GM23338 (cell line): Measurements from ENCODE around the gene NOLC1. TPM values are rescaled to one million over a fixed set of nuclear protein-coding genes. Genes with fewer than 3 reads are reported as not detected.
A peak's percentile ranks its signal among the peaks of the same experiment; 100 is the strongest.

Experiments
- ATAC-seq: fragments of 200-7000 bp; cut with Tn5 transposase; 3 replicates; pipeline ENCODE4 v1.9.1; 2020
- DNase-seq: peaks from one replicate; pipeline ENCODE4 v3.0.0-alpha.2; 2015; ENCODE audit warnings: low spot score
- H2AFZ ChIP-seq: fragments of 200-600 bp; sonication (generic); 2 replicates; pipeline ENCODE4 v1.8.0; 2016; ENCODE audit warnings: antibody characterized with exemption, mild to moderate bottlenecking, moderate library complexity
- H3F3A ChIP-seq: fragments of 200-600 bp; sonication (generic); replicated peaks from 2 replicates; pipeline ENCODE4 v1.8.0; 2017; ENCODE audit warnings: antibody characterized with exemption, mixed run types, low read depth
- H3K27ac ChIP-seq: fragments of 200-600 bp; sonication (generic); 2 replicates; pipeline ENCODE4 v1.6.1; 2016; ENCODE audit warnings: low read depth
- H3K27me3 ChIP-seq: fragments of 200-600 bp; sonication (generic); 2 replicates; pipeline ENCODE4 v1.8.0; 2016; ENCODE audit warnings: mild to moderate bottlenecking, mixed run types, moderate library complexity; ENCODE audit not compliant: insufficient read depth
- H3K36me3 ChIP-seq: fragments of 200-600 bp; sonication (generic); 2 replicates; pipeline ENCODE4 v1.8.0; 2016; ENCODE audit warnings: mild to moderate bottlenecking; ENCODE audit not compliant: insufficient read depth
- H3K4me1 ChIP-seq: fragments of 200-600 bp; sonication (generic); 2 replicates; pipeline ENCODE4 v1.8.0; 2016; ENCODE audit warnings: mild to moderate bottlenecking, moderate library complexity; ENCODE audit not compliant: insufficient read depth
- H3K4me2 ChIP-seq: fragments of 200-600 bp; sonication (generic); 2 replicates; pipeline ENCODE4 v1.7.1; 2017; ENCODE audit warnings: mixed run types
- H3K4me3 ChIP-seq: fragments of 200-600 bp; sonication (generic); 2 replicates; pipeline ENCODE4 v1.6.1; 2016; ENCODE audit warnings: mixed run types
- H3K79me2 ChIP-seq: fragments of 200-600 bp; sonication (generic); replicated peaks from 2 replicates; pipeline ENCODE4 v1.8.0; 2017; ENCODE audit warnings: mild to moderate bottlenecking; ENCODE audit not compliant: insufficient read depth
- H3K9me2 ChIP-seq: fragments of 200-600 bp; sonication (generic); 2 replicates; pipeline ENCODE4 v1.8.0; 2017; ENCODE audit not compliant: insufficient read depth
- H4K20me1 ChIP-seq: fragments of 200-600 bp; sonication (generic); replicated peaks from 2 replicates; pipeline ENCODE4 v1.8.0; 2017; ENCODE audit warnings: mild to moderate bottlenecking; ENCODE audit not compliant: insufficient read depth
- H3K27ac Mint-ChIP-seq: 2 replicates; pipeline ENCODE4 v1.8.0; 2020; ENCODE audit warnings: inconsistent platforms, mild to moderate bottlenecking, moderate library complexity, mixed read lengths
- H3K27me3 Mint-ChIP-seq: 3 replicates; pipeline ENCODE4 v1.8.0; 2022; ENCODE audit warnings: low read depth, mild to moderate bottlenecking, moderate library complexity, mixed read lengths, inconsistent platforms; ENCODE audit not compliant: insufficient read depth, poor library complexity
- H3K36me3 Mint-ChIP-seq: 3 replicates; pipeline ENCODE4 v1.8.0; 2021; ENCODE audit warnings: low read depth, mild to moderate bottlenecking, inconsistent platforms, moderate library complexity, mixed read lengths
- H3K4me1 Mint-ChIP-seq: 3 replicates; pipeline ENCODE4 v1.8.0; 2020; ENCODE audit warnings: mild to moderate bottlenecking, inconsistent platforms, mixed read lengths
- H3K4me3 Mint-ChIP-seq: 3 replicates; pipeline ENCODE4 v1.8.0; 2021; ENCODE audit warnings: moderate library complexity, mild to moderate bottlenecking, inconsistent platforms, mixed read lengths
- H3K9me3 Mint-ChIP-seq: 3 replicates; pipeline ENCODE4 v1.8.0; 2020; ENCODE audit warnings: moderate library complexity, mild to moderate bottlenecking, inconsistent platforms, mixed read lengths
- CREB1 ChIP-seq: fragments of 250-450 bp; sonication (Bioruptor Pico); IDR thresholded peaks from 2 replicates; pipeline ENCODE4 v1.5.0; 2020; ENCODE audit warnings: low read depth, mild to moderate bottlenecking, moderate library complexity
- CTCF ChIP-seq, 2 experiments: fragments of 200-600 bp in 1 of 2; sonication (generic) in 1 of 2; conservative IDR thresholded peaks; 2 replicates each; pipeline versions ENCODE4 v1.5.1 to v1.6.1; 2016 to 2017; ENCODE audit warnings: antibody characterized with exemption in 2 of 2, low read depth in 2 of 2, mild to moderate bottlenecking in 2 of 2, moderate library complexity in 1 of 2
- ETS1 ChIP-seq: IDR thresholded peaks from 2 replicates; pipeline ENCODE4 v1.6.1; 2016; ENCODE audit warnings: antibody characterized with exemption
- EZH2 ChIP-seq: fragments of 200-600 bp; sonication (generic); IDR thresholded peaks from one replicate; pipeline ENCODE4 v1.8.0; 2017; ENCODE audit warnings: antibody characterized with exemption, mild to moderate bottlenecking, low read depth; ENCODE audit not compliant: unreplicated experiment
- EZH2phosphoT487 ChIP-seq: fragments of 200-600 bp; sonication (generic); IDR thresholded peaks from one replicate; pipeline ENCODE4 v1.8.1; 2018; ENCODE audit warnings: antibody characterized with exemption; ENCODE audit not compliant: unreplicated experiment
- JUNB ChIP-seq: IDR thresholded peaks from one replicate; pipeline ENCODE4 v1.6.1; 2016; ENCODE audit warnings: antibody characterized with exemption; ENCODE audit not compliant: unreplicated experiment
- NANOG ChIP-seq: IDR thresholded peaks from 2 replicates; pipeline ENCODE4 v1.6.1; 2016; ENCODE audit warnings: antibody characterized with exemption, borderline replicate concordance
- POLR2AphosphoS5 ChIP-seq: IDR thresholded peaks from 2 replicates; pipeline ENCODE4 v1.6.1; 2016; ENCODE audit warnings: antibody characterized with exemption, low read depth
- STAT1 ChIP-seq: IDR thresholded peaks from one replicate; pipeline ENCODE4 v1.6.1; 2016; ENCODE audit warnings: antibody characterized with exemption; ENCODE audit not compliant: unreplicated experiment
- ZNF114 ChIP-seq: fragments of 250-450 bp; sonication (Bioruptor Pico); IDR thresholded peaks from 2 replicates; pipeline ENCODE4 v1.5.0; 2020; ENCODE audit warnings: mild to moderate bottlenecking, moderate library complexity
- ZNF331 ChIP-seq: fragments of 250-450 bp; sonication (Bioruptor Pico); IDR thresholded peaks from 2 replicates; pipeline ENCODE4 v1.5.0; 2020; ENCODE audit warnings: low read depth, mild to moderate bottlenecking, moderate library complexity
- ZNF462 ChIP-seq: fragments of 250-450 bp; sonication (Bioruptor Pico); IDR thresholded peaks from 2 replicates; pipeline ENCODE4 v1.5.0; 2020; ENCODE audit warnings: mild to moderate bottlenecking, moderate library complexity
- polyA plus RNA-seq: library from polyadenylated mRNA; unstranded; fragments of >200 nt; fragmentation: Nextera tagmentation; extraction: Ambion mirVana; gene quantifications from 2 replicates; pipeline ENCODE4 v1.2.1, GENCODE V29; 2016
- total RNA-seq: library from RNA; depleted of rRNA; stranded (reverse); fragments of >200 nt; shearing (Covaris generic); gene quantifications from 2 replicates; pipeline ENCODE4 v1.2.3, GENCODE V29; 2014
- TF ChIP-seq, protein P1 (sequence below): IDR thresholded peaks from one replicate; pipeline ENCODE4 v1.6.1; 2018; ENCODE audit warnings: antibody characterized with exemption; ENCODE audit not compliant: unreplicated experiment

NOLC1 gene
- total and polyA plus RNA-seq, 2 experiments from 2014 or later, result 126 to 178 TPM

GRCh38 chr10:102132563-102133372 lies 19.4 kb upstream of the NOLC1 start, which contains the start of gene PPRC1:
Gene PPRC1 (plus strand): TSS chr10:102133040. CDS start chr10:102133069, 29 bp downstream.
- DNase-seq (peak; percentile 99), ATAC-seq (peak; percentile 93)
- peaks cover 26% of the 10 kb centered on the region for H3K36me3 Mint-ChIP-seq
- H3K36me3 ChIP-seq, result peaks cover 3% of the 10 kb centered on the region
- peaks cover 49% of the 10 kb centered on the region for H3K79me2 ChIP-seq
- H3K27ac ChIP-seq, result peak within 1 kb of the TSS; percentile 85
- peaks cover 37% of the 10 kb centered on the region for H4K20me1 ChIP-seq
- TF ChIP-seq EZH2 (no peak), STAT1 (peak; percentile 17), ETS1 (peak; percentile 100), NANOG (no peak), JUNB (peak; percentile 30), CTCF (conservative IDR thresholded peaks at IDR 0.05; ENCODE audit: low read depth in 2 of 2) (peak; percentile 85 to 94), CREB1 (peak; percentile 56), EZH2phosphoT487 (no peak), ZNF331 (CRISPR knock-in tag) (no peak), ZNF114 (no peak), POLR2AphosphoS5 (peak; percentile 88), ZNF462 (CRISPR knock-in tag) (no peak)
- TF ChIP-seq, protein P1, sequence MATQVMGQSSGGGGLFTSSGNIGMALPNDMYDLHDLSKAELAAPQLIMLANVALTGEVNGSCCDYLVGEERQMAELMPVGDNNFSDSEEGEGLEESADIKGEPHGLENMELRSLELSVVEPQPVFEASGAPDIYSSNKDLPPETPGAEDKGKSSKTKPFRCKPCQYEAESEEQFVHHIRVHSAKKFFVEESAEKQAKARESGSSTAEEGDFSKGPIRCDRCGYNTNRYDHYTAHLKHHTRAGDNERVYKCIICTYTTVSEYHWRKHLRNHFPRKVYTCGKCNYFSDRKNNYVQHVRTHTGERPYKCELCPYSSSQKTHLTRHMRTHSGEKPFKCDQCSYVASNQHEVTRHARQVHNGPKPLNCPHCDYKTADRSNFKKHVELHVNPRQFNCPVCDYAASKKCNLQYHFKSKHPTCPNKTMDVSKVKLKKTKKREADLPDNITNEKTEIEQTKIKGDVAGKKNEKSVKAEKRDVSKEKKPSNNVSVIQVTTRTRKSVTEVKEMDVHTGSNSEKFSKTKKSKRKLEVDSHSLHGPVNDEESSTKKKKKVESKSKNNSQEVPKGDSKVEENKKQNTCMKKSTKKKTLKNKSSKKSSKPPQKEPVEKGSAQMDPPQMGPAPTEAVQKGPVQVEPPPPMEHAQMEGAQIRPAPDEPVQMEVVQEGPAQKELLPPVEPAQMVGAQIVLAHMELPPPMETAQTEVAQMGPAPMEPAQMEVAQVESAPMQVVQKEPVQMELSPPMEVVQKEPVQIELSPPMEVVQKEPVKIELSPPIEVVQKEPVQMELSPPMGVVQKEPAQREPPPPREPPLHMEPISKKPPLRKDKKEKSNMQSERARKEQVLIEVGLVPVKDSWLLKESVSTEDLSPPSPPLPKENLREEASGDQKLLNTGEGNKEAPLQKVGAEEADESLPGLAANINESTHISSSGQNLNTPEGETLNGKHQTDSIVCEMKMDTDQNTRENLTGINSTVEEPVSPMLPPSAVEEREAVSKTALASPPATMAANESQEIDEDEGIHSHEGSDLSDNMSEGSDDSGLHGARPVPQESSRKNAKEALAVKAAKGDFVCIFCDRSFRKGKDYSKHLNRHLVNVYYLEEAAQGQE, result no peak
- H3K4me2 ChIP-seq, result peak within 1 kb of the TSS; percentile 99
- no peaks in the 10 kb centered on the region for H3K9me3 Mint-ChIP-seq
- H3K27me3 ChIP-seq, result no peaks in the 10 kb centered on the region
- H2AFZ ChIP-seq, result 0 out of 2 replicates have a peak within 1 kb of the TSS, but pooled peaks have one; percentile 20
- no peaks in the 10 kb centered on the region for H3K9me2 ChIP-seq
- H3K27me3 Mint-ChIP-seq, result peaks cover 15% of the 10 kb centered on the region
- H3K4me3 ChIP-seq, result peak within 1 kb of the TSS; percentile 99
- 0 out of 2 replicates have a peak, but pooled peaks cover 5% of the 10 kb centered on the region for H3F3A ChIP-seq
- peak within 1 kb of the TSS; percentile 94 for H3K4me3 Mint-ChIP-seq
- H3K27ac Mint-ChIP-seq, result peak within 1 kb of the TSS; percentile 99
- peaks cover 24% of the 10 kb centered on the region for H3K4me1 ChIP-seq
- peaks cover 23% of the 10 kb centered on the region for H3K4me1 Mint-ChIP-seq
